Stimulated activated memory B cell treated with anti-CD40 and anti-IgM and Interleukin-4, amounts not matched to agents 10 μg/mL and 1 μg/mL and 100 μg/mL, for 72 hours (primary cell): ENCODE measurements around the gene TFEB.

Experiments used
- ATAC-seq: fragments of 150-1000 bp; cut with Tn5 transposase; 2 replicates; pipeline ENCODE4 v1.10.0; 2021
- H3K27ac Mint-ChIP-seq: one replicate; pipeline ENCODE4 v1.8.0; 2022; ENCODE audit warnings: mild to moderate bottlenecking, mixed read lengths
- H3K27me3 Mint-ChIP-seq: one replicate; pipeline ENCODE4 v1.8.0; 2022; ENCODE audit warnings: mixed read lengths
- H3K36me3 Mint-ChIP-seq: one replicate; pipeline ENCODE4 v1.8.0; 2022; ENCODE audit warnings: mixed read lengths
- H3K4me1 Mint-ChIP-seq: one replicate; pipeline ENCODE4 v1.8.0; 2022; ENCODE audit warnings: mixed read lengths
- H3K4me3 Mint-ChIP-seq: one replicate; pipeline ENCODE4 v1.8.0; 2022; ENCODE audit warnings: mild to moderate bottlenecking, moderate library complexity, mixed read lengths
- H3K9me3 Mint-ChIP-seq: one replicate; pipeline ENCODE4 v1.8.0; 2022; ENCODE audit warnings: mixed read lengths

Gene TFEB

DNA sequence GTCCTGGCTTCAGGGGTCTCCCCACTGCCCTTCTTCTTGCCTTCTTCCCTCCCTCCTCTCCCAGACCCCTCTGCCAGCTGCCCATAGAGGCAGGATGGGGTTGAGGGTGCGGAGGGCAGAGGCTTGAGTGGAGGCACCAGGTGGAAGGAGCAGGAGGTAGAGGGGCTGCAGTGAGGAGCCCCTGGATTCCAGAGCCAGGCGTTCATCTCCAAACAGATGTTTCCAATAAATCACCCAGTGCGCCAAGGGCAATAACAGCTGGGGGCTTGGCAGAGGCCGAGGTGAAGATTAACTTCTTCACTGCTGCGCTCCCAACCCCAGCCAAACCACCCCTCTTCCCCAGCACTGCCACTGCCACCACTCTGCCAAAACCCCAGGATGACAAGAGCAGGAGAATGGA lies 86.5 kb downstream of the TFEB start:
- peaks cover 49% of the 10 kb centered on the region for H3K27me3 Mint-ChIP-seq
- no peak overlapping the region for H3K27ac Mint-ChIP-seq

GRCh38 chr6:41648070-41648585 lies 87.3 kb downstream of the TFEB start:
- Mint-ChIP-seq H3K9me3 (no peaks in the 10 kb centered on the region), H3K4me3 (no peak overlapping the region), H3K27ac (no peak overlapping the region), H3K4me1 (no peaks in the 10 kb centered on the region), H3K36me3 (no peaks in the 10 kb centered on the region), H3K27me3 (peaks cover 49% of the 10 kb centered on the region)
- no peak for ATAC-seq

More for the DNA sequence above, 86.5 kb downstream of the TFEB start:
- Mint-ChIP-seq H3K36me3 (no peaks in the 10 kb centered on the region), H3K4me1 (no peaks in the 10 kb centered on the region), H3K4me3 (no peak overlapping the region), H3K9me3 (no peaks in the 10 kb centered on the region)
- ATAC-seq = no peak

GRCh38 chr6:41647061-41647511 lies 88.3 kb downstream of the TFEB start:
- no peak overlapping the region for H3K27ac Mint-ChIP-seq
- H3K36me3 Mint-ChIP-seq = no peaks in the 10 kb centered on the region
- H3K9me3 Mint-ChIP-seq = no peaks in the 10 kb centered on the region
- ATAC-seq = no peak
- peaks cover 48% of the 10 kb centered on the region for H3K27me3 Mint-ChIP-seq
- H3K4me1 Mint-ChIP-seq = no peaks in the 10 kb centered on the region
- no peak overlapping the region for H3K4me3 Mint-ChIP-seq

DNA sequence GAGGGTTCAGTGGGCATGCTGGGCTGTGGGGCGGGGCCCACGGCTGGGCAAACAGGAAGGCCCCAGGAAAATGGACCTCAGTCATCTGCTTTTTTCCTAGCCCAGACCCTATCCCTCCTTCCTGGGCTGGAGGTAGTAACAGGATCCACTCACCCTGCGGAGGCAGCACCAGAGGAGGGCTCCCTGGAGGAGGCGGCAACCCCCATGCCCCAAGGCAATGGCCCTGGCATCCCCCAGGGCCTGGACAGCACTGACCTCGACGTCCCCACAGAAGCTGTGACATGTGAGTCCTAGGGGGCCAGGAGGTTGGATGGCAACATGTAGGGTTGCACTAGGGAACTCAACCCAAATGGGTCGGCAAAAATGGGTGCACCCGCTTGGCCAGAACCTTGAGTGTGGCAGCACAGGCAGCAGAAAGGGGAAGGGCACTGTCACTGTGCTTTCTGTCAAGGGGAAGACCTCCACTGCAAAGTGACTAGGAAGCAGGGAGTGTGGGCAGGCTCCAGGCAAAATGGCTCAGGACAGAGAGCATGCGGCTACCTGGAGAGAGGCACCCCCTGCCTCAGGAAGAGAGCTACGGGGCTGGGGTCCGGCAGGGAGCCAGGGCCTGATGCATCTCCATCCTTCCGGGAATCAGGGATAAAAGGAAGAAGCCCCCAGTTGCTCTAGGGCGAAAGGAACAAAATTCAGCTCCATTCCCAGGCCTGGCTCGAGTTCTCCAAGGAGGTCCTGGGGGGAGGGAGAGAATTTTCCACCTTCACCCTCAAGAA lies 89.2 kb downstream of the TFEB start:
- Mint-ChIP-seq H3K4me1 (no peaks in the 10 kb centered on the region), H3K9me3 (no peaks in the 10 kb centered on the region), H3K27me3 (peaks cover 48% of the 10 kb centered on the region), H3K27ac (no peak overlapping the region), H3K36me3 (no peaks in the 10 kb centered on the region), H3K4me3 (no peak overlapping the region)
- ATAC-seq = no peak

DNA sequence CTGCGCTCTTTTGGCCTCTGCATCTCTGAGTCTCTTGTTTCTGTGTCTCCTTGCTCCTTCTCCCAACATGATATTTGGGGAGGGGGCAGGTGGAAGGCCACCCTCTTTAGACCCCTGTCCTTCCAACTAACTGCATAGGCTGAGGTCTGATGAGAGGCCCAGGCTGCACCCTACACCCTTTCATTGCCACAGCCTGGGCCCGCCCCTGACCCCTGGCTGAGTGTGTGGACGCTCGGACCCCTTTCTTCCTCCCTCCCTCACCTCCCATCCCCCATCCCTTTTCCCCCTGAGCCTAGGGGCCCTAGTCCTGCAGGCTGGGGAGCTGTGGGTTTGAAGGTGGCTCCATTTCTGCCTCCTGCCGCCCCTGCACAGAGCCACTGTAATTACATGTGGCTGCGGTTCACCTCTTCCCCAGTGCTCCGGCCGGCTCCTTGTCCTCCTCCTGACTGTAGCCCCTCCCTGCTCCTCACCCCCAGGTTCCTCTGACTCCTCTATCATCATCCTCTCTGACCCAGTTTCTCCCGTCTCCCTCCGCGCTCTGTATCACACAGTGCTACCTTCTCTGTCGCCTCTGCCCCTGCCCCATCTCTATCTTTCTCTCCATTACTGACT lies 90.3 kb downstream of the TFEB start:
- H3K9me3 Mint-ChIP-seq = no peaks in the 10 kb centered on the region
- H3K4me3 Mint-ChIP-seq = no peak overlapping the region
- no peaks in the 10 kb centered on the region for H3K36me3 Mint-ChIP-seq
- no peak for ATAC-seq
- H3K27ac Mint-ChIP-seq = no peak overlapping the region
- H3K4me1 Mint-ChIP-seq = no peaks in the 10 kb centered on the region
- peaks cover 55% of the 10 kb centered on the region for H3K27me3 Mint-ChIP-seq

DNA sequence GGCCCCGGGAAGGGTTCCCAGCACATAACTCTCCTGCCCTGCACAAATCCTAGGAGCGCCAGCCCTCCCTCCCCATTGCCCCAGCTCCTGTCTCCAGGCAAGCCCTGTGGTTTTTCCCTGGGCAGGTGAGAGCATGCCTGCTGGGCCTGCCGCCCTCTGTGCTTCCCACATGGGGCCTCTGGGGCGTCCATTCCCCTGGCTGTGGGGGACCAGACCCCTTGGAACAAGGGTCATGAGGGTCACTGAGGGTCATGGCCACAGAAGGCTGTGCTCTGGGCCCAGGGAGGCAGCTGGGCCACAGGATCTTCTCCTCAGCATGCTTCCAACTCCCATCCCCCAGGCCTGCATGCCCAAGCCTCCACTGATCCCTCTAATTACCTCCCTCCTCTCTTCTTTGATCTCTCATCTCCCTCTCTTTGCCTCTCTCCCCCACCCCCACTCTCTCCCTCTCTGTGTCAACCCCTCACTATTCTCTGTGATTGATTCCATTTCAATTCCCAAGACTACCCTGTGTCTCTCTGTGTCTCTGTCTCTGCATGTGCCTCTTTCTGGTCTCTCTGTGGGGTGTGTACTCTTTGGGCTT lies 91.0 kb downstream of the TFEB start:
- Mint-ChIP-seq H3K27me3 (peaks cover 62% of the 10 kb centered on the region), H3K27ac (no peak overlapping the region), H3K9me3 (no peaks in the 10 kb centered on the region), H3K4me1 (no peaks in the 10 kb centered on the region), H3K36me3 (no peaks in the 10 kb centered on the region), H3K4me3 (no peak overlapping the region)
- ATAC-seq = no peak

DNA sequence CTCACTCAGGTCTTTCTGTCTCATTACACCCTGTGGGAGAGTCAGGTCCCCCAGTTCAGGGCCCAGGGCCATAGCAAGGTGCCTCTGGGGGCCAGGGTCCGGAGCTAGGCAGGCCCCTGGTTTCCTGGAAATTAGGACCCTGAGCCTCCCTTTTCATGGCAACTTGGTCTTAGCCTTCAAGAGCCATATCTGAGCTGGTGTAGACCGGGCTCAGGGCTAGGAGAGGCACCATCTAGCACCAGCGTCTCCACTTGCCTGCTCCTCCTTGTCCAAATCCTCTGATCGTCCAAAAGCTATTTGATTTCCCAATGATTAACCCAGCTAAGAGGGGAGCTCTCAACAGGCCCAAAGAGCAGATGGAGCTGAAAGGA lies 91.5 kb downstream of the TFEB start:
- H3K4me1 Mint-ChIP-seq = no peaks in the 10 kb centered on the region
- no peaks in the 10 kb centered on the region for H3K9me3 Mint-ChIP-seq
- H3K27me3 Mint-ChIP-seq = peaks cover 67% of the 10 kb centered on the region
- no peak overlapping the region for H3K4me3 Mint-ChIP-seq
- H3K36me3 Mint-ChIP-seq = no peaks in the 10 kb centered on the region
- no peak for ATAC-seq
- H3K27ac Mint-ChIP-seq = no peak overlapping the region

DNA sequence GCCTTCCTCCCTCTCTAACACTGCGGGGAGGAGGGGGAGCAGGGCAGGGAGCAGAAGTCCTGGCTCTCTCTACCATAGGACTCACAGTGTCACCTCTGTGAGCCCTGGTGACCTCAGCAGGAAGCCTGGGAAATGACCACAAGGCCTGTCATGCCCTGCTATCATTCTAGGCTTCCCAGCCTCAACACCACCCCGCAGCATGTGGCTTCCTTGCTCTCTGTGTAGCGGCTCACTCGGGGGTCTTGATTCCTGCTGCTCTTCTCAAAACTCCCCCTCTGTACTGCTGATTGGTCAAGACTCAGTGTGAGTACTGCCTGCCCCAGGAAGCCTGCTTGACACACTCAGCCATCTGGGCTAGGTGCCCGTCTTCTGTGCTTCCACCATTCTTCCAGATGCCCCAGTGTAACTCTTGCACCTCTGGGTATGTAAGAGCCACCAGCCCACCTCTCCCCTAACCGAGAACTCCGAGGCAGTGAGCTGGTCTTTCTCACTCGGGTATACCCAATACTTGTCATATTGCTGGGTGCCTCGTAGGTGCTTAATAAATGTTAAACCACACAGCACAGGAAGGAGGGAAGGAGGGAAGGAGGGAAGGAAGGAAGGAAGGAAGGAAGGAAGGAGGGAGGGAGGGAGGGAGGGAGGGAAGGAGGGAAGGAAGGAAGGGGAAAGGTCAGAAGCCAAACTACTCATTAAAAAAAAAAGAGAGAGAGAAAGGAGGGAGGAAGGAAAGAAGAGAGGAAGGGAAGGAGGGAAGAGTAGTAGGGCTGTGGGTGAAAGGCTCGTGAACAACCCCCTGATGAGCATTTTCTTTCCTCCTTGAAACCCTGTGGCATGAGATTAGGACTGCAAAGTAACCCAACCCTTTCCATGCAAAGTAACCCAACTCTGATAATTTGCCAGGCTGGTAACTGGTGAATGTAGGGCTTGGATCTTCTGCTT lies 92.2 kb downstream of the TFEB start:
- ATAC-seq = no peak
- H3K27me3 Mint-ChIP-seq = peaks cover 66% of the 10 kb centered on the region
- H3K9me3 Mint-ChIP-seq = no peaks in the 10 kb centered on the region
- H3K4me1 Mint-ChIP-seq = no peaks in the 10 kb centered on the region
- H3K4me3 Mint-ChIP-seq = no peak overlapping the region
- H3K36me3 Mint-ChIP-seq = no peaks in the 10 kb centered on the region
- no peak overlapping the region for H3K27ac Mint-ChIP-seq

DNA sequence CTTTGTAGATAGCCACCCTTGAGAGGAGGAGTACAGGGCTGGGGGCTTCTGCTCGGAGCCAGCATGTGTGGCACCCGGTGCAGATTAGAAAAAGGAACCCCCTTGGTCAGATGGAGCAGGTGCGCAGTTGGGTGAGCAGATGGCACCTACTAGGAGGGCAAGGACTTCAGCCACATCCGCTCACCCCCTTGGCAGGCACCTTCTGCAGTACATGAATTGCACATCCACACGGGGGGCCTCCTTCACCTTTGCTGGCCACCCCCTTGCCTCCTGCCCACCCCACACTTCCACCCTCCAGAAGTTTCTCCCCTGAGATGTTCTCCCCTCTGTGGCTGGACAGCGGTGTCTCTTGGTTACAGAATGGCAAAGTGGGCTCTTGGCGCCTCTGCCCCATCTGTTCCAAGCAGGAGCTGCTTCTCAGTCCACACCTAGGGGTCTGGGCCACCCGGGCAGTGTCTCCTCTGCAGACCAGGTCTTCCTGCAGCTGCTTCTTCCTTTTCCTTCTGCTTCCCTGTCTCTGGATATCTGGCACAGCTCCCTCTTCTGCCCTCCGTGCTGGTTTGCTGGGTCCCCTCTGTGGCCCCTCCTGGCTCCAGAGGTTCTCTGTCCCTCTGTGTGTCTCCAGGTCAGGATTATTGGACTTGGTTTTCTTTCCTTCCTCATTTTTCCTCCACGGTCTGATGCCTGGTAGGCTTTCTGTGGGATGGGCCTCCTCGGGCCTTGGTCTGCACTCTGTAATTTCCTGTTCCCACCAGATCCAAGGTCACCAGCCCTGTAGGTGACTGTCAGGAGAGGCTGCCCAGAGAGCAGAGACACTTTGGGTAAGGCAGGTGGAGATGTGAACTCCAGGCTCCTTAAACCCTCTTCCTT lies 93.1 kb downstream of the TFEB start:
- no peak for ATAC-seq
- no peak overlapping the region for H3K4me3 Mint-ChIP-seq
- peaks cover 70% of the 10 kb centered on the region for H3K27me3 Mint-ChIP-seq
- no peaks in the 10 kb centered on the region for H3K9me3 Mint-ChIP-seq
- H3K27ac Mint-ChIP-seq = no peak overlapping the region
- H3K4me1 Mint-ChIP-seq = peaks cover 6% of the 10 kb centered on the region
- H3K36me3 Mint-ChIP-seq = no peaks in the 10 kb centered on the region

DNA sequence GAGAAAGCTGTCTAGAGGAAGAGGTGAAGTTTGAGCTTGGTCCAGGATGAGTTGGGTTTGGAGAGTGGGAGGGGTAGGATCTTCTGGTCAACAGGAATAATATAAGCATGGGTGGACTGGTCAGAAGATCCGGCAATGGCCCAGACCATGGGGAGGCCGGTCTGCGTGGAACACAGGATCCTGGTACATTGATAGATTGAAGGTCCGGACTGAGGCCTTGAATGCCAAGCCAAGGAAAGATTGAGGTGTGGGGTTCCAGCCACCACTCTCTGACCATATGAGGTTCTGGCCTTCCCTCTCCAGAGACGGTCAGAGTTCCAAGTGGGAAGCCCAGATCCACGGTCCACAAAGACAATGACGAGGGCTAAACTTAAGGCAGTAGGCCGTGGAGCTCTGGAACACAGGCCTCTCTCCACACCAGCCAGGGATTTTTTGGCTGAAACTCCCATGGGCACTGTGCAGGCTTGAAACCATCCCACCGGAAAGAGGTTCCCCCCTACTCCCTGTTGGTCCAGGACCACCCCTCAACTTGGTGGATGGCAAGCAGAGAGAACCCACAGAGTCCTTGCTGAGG lies 94.0 kb downstream of the TFEB start:
- H3K9me3 Mint-ChIP-seq = no peaks in the 10 kb centered on the region
- no peak for ATAC-seq
- H3K27ac Mint-ChIP-seq = no peak overlapping the region
- H3K27me3 Mint-ChIP-seq = peaks cover 75% of the 10 kb centered on the region
- H3K4me1 Mint-ChIP-seq = peaks cover 6% of the 10 kb centered on the region
- no peaks in the 10 kb centered on the region for H3K36me3 Mint-ChIP-seq
- no peak overlapping the region for H3K4me3 Mint-ChIP-seq

DNA sequence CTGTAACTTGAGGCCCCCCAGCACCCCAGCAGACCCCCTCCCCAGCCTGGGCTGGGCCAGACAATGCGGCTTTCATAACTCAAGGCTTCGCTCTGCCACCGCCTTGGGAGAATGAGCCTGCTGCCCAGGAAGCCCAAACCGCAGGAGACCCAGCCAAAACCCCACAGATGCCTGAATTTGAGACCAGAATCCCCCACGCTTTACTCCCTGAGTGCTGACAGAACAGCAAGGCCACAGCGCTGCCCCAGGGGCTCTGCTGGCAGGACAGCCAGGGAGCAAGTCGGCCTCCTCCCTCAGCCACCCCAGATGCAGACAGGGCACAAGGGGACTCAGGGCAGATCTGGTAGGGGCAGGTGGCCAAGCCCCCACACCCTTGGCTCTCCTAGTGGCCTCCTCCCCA lies 95.0 kb downstream of the TFEB start:
- H3K27ac Mint-ChIP-seq = no peak overlapping the region
- ATAC-seq = no peak
- no peaks in the 10 kb centered on the region for H3K9me3 Mint-ChIP-seq
- peaks cover 74% of the 10 kb centered on the region for H3K27me3 Mint-ChIP-seq
- H3K36me3 Mint-ChIP-seq = no peaks in the 10 kb centered on the region
- no peak overlapping the region for H3K4me3 Mint-ChIP-seq
- H3K4me1 Mint-ChIP-seq = peaks cover 6% of the 10 kb centered on the region

GRCh38 chr6:41639809-41640371 lies 95.5 kb downstream of the TFEB start:
- Mint-ChIP-seq H3K4me1 (peaks cover 6% of the 10 kb centered on the region), H3K36me3 (no peaks in the 10 kb centered on the region), H3K9me3 (no peaks in the 10 kb centered on the region), H3K4me3 (peak overlapping the region; percentile 2), H3K27ac (no peak overlapping the region), H3K27me3 (peaks cover 74% of the 10 kb centered on the region)
- no peak for ATAC-seq

DNA sequence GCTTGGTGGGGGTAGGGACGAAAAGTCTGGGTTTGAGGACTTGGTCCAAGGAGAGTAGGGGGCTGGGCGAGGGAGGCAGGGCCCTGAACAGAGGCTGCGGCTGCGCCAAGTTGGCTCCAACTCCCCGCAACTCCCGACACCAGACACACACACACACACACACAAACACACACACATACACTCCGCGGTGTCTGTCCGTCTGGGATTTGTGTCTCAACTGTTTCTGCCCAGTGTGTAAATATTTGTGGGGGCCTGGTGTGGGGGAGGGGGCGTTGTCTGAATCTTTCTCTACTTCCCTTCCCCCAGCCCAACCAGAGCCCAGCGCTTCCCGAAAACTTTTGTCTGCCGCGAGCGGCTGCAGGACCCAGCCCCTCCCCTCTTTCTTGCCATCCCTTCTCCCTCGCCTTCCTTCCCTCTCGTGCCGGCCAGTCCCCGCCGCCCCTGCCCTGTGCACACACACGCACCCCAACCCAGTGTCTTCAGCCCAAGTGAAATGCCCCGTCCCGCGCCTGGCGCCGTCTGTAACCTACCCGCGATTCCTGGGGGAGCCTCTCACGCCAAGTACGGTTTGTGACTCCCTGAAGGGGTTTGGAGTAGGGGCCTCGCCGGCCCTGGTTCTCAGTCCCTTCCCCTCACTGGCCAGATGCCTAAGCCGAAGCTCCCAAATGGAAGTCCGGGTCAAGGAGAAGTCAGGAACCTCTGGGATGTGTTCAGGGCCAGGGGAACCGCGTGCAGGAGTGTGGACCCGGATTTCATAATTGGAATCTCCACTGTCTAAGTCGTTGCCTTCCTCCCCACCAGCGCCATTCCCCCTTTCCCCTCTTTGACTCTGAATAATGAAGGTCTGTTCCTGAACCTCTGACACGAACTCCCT lies 96.2 kb downstream of the TFEB start:
- no peak for ATAC-seq
- H3K9me3 Mint-ChIP-seq = no peaks in the 10 kb centered on the region
- peaks cover 6% of the 10 kb centered on the region for H3K4me1 Mint-ChIP-seq
- H3K27ac Mint-ChIP-seq = no peak overlapping the region
- peak overlapping the region; percentile 7 for H3K4me3 Mint-ChIP-seq
- H3K27me3 Mint-ChIP-seq = peaks cover 74% of the 10 kb centered on the region
- H3K36me3 Mint-ChIP-seq = no peaks in the 10 kb centered on the region
